Choroid plexus epithelial cell (primary cell): ENCODE data around the gene ING3.
A peak's percentile ranks its signal among the peaks of the same experiment; 100 is the strongest.

ENCODE experiments used
- DNase-seq: peaks from one replicate; pipeline ENCODE4 v3.0.0-alpha.2; 2010; ENCODE audit warnings: low read depth
- H3K4me3 ChIP-seq: 2 replicates; pipeline ENCODE4 v1.5.1; 2011; ENCODE audit warnings: low read depth, mild to moderate bottlenecking, control low read depth, low read length, moderate library complexity
- CTCF ChIP-seq: conservative IDR thresholded peaks from 2 replicates; pipeline ENCODE4 v1.5.1; 2011; ENCODE audit warnings: low read depth, mild to moderate bottlenecking, control low read depth, inconsistent platforms, low read length, moderate library complexity

Gene ING3

GRCh38 chr7:120992965-120993494 is 42.5 kb downstream of the ING3 start:
- no peak overlapping the region for H3K4me3 ChIP-seq
- no peak for DNase-seq

GRCh38 chr7:120993553-120994191 is 43.1 kb downstream of the ING3 start:
- TF ChIP-seq CTCF = no peak

More at GRCh38 chr7:120992965-120993494, 42.5 kb downstream of the ING3 start:
- no peak for TF ChIP-seq CTCF

GRCh38 chr7:120994512-120995410 is 44.2 kb downstream of the ING3 start:
- TF ChIP-seq CTCF = no peak
- H3K4me3 ChIP-seq = no peak overlapping the region
- DNase-seq = no peak

More at GRCh38 chr7:120993553-120994191, 43.1 kb downstream of the ING3 start:
- peak; percentile 34 for DNase-seq
- H3K4me3 ChIP-seq = no peak overlapping the region

- no peak for DNase-seq
- no peak for TF ChIP-seq CTCF
- no peak overlapping the region for H3K4me3 ChIP-seq
Observed at GRCh38 chr7:120995654-120996053, 45.1 kb downstream of the ING3 start.

GRCh38 chr7:120996333-120996987 is 45.9 kb downstream of the ING3 start:
- DNase-seq = peak; percentile 95
- no peak overlapping the region for H3K4me3 ChIP-seq
- TF ChIP-seq CTCF = no peak

GRCh38 chr7:120996988-120997345 is 46.4 kb downstream of the ING3 start:
- H3K4me3 ChIP-seq = no peak overlapping the region
- no peak for TF ChIP-seq CTCF
- no peak for DNase-seq
